Measurements from ENCODE around the gene GLDC. TPM values are rescaled to one million over a fixed set of nuclear protein-coding genes. Genes with fewer than 3 reads are reported as not detected.
"Not testable (repeated sequence)": the region's sequence is repeated elsewhere in the genome, so short reads cannot be mapped to it uniquely, and the experiment has no call there.

The GLDC gene
- total and polyA plus RNA-seq, 4 donors = 26.7 to 102 (median 59.3) TPM

DNA sequence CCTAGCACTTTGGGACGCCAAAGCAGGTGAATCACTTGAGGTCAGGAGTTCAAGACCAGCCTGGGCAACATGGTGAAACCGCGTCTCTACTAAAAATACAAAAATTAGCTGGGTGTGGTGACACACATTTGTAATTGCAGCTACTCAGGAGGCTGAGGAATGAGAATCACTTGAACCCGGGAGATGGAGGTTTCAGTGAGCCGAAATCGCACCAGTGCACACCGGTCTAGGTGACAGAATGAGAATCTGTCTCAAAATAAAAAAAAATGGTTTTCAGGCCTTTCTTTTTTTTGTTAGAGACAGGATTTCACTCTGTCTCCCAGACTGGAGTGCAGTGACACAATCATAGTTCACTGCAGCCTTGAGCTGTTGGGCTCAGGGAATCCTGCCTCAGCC lies 45.1 kb upstream of the GLDC start:
- H3K27ac ChIP-seq (ENCODE audit: low read depth in 1 of 2, low read length in 2 of 2); H3K9ac ChIP-seq (ENCODE audit: low read depth in 1 of 2, low read length in 2 of 2); H3K9me3 ChIP-seq (ENCODE audit: control insufficient read depth in 4 of 4, low read length in 3 of 4); H3K27me3 ChIP-seq (ENCODE audit: control insufficient read depth in 4 of 4, insufficient read depth in 4 of 4, low read length in 3 of 4); H3K36me3 ChIP-seq (ENCODE audit: control insufficient read depth in 4 of 4, insufficient read depth in 3 of 4, low read depth in 1 of 4, low read length in 3 of 4); H3K4me3 ChIP-seq (ENCODE audit: low read depth in 1 of 3, low read length in 3 of 3); DNase-seq (ENCODE audit: low spot score); H3K4me1 ChIP-seq (ENCODE audit: control insufficient read depth in 4 of 4, insufficient read depth in 4 of 4, low read length in 3 of 4): not testable (repeated sequence)
- WGBS = 92% methylated on average over 7 of the region's 7 CpGs

DNA sequence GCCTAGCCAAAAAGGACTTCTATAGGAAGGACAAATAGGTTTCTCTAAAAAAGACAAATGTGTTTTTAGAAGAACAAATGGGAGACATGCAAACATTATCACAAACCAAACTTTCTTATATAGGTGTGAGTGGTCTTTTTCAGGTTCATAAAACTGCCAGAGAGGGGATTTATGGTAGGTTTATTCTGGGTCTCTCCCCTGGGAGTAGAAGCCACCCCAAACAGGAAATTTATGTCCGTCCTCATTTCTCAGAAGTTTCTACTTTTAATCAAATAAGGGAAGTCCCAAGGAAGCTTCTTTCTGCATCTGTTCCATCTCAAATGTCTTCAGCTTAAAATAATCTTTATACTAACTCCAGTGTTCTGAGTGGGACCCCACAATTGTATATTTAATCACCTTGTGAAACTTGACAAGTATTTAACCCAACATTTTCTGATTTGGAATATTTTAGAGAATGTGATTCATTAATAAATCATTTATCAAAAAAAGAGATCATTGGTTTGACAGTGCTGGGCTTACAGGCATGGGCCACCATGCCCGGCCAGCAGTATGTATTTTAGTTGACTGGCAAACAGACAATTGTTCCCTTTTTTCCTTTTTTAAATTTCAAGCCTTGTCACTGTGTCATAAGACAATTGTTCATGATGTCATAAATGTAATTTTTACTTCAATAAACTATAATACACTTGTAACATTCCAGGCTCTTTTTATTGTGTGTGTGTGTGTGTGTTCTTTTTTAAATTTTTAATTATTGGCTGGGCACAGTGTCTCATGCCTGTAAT lies 44.6 kb upstream of the GLDC start:
- H3K4me1 ChIP-seq (ENCODE audit: control insufficient read depth in 4 of 4, insufficient read depth in 4 of 4, low read length in 3 of 4) = peaks cover 0 to 3% (median 0%) of the 10 kb centered on the region in 4 donors
- WGBS = 79% methylated on average over 2 of the region's 2 CpGs
- H3K9me3 ChIP-seq (ENCODE audit: control insufficient read depth in 4 of 4, low read length in 3 of 4) = no peaks in the 10 kb centered on the region
- H3K4me3 ChIP-seq (ENCODE audit: low read depth in 1 of 3, low read length in 3 of 3) = no peak overlapping the region
- DNase-seq (ENCODE audit: low spot score) = no peak
- TF ChIP-seq, protein P1, sequence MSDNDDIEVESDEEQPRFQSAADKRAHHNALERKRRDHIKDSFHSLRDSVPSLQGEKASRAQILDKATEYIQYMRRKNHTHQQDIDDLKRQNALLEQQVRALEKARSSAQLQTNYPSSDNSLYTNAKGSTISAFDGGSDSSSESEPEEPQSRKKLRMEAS (IDR thresholded peaks at IDR 0.05) = no peak
- TF ChIP-seq JUND (IDR thresholded peaks at IDR 0.05) = no peak
- no peak overlapping the region for H3K27ac ChIP-seq (ENCODE audit: low read depth in 1 of 2, low read length in 2 of 2)
- no peaks in the 10 kb centered on the region for H3K27me3 ChIP-seq (ENCODE audit: control insufficient read depth in 4 of 4, insufficient read depth in 4 of 4, low read length in 3 of 4)
- H3K36me3 ChIP-seq (ENCODE audit: control insufficient read depth in 4 of 4, insufficient read depth in 3 of 4, low read depth in 1 of 4, low read length in 3 of 4) = no peaks in the 10 kb centered on the region
- H3K9ac ChIP-seq (ENCODE audit: low read depth in 1 of 2, low read length in 2 of 2) = no peak overlapping the region

DNA sequence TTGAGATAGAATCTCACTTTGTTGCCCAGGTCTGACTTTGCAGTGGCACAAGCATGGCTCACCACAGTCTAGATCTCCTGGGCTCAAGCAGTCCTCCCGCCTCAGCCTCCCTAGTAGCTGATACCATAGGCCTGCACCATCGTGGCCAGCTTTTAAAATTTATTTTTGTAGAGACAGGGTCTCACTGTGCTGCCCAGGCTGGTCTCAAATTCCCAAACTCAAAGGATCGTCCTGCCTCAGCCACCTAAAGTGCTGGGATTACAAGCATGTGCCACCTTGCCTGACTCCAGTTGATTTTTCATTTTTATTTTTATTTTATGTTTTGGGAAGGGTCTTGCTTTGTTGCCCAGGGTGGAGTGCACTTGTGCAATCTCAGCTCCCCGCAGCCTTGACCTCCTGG lies 41.7 kb upstream of the GLDC start:
- H3K4me1 ChIP-seq (ENCODE audit: control insufficient read depth in 4 of 4, insufficient read depth in 4 of 4, low read length in 3 of 4) = peaks cover 2 to 9% (median 4%) of the 10 kb centered on the region in 4 donors
- H3K27me3 ChIP-seq (ENCODE audit: control insufficient read depth in 4 of 4, insufficient read depth in 4 of 4, low read length in 3 of 4) = no peaks in the 10 kb centered on the region
- H3K4me3 ChIP-seq (ENCODE audit: low read depth in 1 of 3, low read length in 3 of 3) = no peak overlapping the region
- H3K9me3 ChIP-seq (ENCODE audit: control insufficient read depth in 4 of 4, low read length in 3 of 4) = no peaks in the 10 kb centered on the region
- WGBS = 90% methylated on average over 4 of the region's 4 CpGs
- H3K9ac ChIP-seq (ENCODE audit: low read depth in 1 of 2, low read length in 2 of 2) = no peak overlapping the region
- no peak overlapping the region for H3K27ac ChIP-seq (ENCODE audit: low read depth in 1 of 2, low read length in 2 of 2)
- no peak for DNase-seq (ENCODE audit: low spot score)
- H3K36me3 ChIP-seq (ENCODE audit: control insufficient read depth in 4 of 4, insufficient read depth in 3 of 4, low read depth in 1 of 4, low read length in 3 of 4) = no peaks in the 10 kb centered on the region
- no peak for TF ChIP-seq HNF4A (conservative IDR thresholded peaks at IDR 0.05)
- TF ChIP-seq EGR1 (IDR thresholded peaks at IDR 0.05; ENCODE audit: low read depth in 2 of 2) = no peak
- TF ChIP-seq, protein P2, sequence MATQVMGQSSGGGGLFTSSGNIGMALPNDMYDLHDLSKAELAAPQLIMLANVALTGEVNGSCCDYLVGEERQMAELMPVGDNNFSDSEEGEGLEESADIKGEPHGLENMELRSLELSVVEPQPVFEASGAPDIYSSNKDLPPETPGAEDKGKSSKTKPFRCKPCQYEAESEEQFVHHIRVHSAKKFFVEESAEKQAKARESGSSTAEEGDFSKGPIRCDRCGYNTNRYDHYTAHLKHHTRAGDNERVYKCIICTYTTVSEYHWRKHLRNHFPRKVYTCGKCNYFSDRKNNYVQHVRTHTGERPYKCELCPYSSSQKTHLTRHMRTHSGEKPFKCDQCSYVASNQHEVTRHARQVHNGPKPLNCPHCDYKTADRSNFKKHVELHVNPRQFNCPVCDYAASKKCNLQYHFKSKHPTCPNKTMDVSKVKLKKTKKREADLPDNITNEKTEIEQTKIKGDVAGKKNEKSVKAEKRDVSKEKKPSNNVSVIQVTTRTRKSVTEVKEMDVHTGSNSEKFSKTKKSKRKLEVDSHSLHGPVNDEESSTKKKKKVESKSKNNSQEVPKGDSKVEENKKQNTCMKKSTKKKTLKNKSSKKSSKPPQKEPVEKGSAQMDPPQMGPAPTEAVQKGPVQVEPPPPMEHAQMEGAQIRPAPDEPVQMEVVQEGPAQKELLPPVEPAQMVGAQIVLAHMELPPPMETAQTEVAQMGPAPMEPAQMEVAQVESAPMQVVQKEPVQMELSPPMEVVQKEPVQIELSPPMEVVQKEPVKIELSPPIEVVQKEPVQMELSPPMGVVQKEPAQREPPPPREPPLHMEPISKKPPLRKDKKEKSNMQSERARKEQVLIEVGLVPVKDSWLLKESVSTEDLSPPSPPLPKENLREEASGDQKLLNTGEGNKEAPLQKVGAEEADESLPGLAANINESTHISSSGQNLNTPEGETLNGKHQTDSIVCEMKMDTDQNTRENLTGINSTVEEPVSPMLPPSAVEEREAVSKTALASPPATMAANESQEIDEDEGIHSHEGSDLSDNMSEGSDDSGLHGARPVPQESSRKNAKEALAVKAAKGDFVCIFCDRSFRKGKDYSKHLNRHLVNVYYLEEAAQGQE (IDR thresholded peaks at IDR 0.05) = no peak
- TF ChIP-seq SP1 (IDR thresholded peaks at IDR 0.05) = no peak
- TF ChIP-seq NR2F2 (IDR thresholded peaks at IDR 0.05) = no peak
- TF ChIP-seq, protein P1 (IDR thresholded peaks at IDR 0.05) = no peak
- TF ChIP-seq RXRA (IDR thresholded peaks at IDR 0.05) = no peak
- TF ChIP-seq HNF4G (IDR thresholded peaks at IDR 0.05) = no peak
- no peak for TF ChIP-seq JUND (IDR thresholded peaks at IDR 0.05)
- TF ChIP-seq, protein P3, sequence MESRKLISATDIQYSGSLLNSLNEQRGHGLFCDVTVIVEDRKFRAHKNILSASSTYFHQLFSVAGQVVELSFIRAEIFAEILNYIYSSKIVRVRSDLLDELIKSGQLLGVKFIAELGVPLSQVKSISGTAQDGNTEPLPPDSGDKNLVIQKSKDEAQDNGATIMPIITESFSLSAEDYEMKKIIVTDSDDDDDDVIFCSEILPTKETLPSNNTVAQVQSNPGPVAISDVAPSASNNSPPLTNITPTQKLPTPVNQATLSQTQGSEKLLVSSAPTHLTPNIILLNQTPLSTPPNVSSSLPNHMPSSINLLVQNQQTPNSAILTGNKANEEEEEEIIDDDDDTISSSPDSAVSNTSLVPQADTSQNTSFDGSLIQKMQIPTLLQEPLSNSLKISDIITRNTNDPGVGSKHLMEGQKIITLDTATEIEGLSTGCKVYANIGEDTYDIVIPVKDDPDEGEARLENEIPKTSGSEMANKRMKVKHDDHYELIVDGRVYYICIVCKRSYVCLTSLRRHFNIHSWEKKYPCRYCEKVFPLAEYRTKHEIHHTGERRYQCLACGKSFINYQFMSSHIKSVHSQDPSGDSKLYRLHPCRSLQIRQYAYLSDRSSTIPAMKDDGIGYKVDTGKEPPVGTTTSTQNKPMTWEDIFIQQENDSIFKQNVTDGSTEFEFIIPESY (IDR thresholded peaks at IDR 0.05) = no peak
- TF ChIP-seq, protein P4, sequence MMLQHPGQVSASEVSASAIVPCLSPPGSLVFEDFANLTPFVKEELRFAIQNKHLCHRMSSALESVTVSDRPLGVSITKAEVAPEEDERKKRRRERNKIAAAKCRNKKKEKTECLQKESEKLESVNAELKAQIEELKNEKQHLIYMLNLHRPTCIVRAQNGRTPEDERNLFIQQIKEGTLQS (IDR thresholded peaks at IDR 0.05) = no peak
- TF ChIP-seq GABPA (IDR thresholded peaks at IDR 0.05 in 1 of 2, conservative IDR thresholded peaks at IDR 0.05 in 1 of 2) = no peak
- TF ChIP-seq FOXA2 (IDR thresholded peaks at IDR 0.05) = no peak
- no peak for TF ChIP-seq RAD21 (IDR thresholded peaks at IDR 0.05)
- TF ChIP-seq, protein P5, sequence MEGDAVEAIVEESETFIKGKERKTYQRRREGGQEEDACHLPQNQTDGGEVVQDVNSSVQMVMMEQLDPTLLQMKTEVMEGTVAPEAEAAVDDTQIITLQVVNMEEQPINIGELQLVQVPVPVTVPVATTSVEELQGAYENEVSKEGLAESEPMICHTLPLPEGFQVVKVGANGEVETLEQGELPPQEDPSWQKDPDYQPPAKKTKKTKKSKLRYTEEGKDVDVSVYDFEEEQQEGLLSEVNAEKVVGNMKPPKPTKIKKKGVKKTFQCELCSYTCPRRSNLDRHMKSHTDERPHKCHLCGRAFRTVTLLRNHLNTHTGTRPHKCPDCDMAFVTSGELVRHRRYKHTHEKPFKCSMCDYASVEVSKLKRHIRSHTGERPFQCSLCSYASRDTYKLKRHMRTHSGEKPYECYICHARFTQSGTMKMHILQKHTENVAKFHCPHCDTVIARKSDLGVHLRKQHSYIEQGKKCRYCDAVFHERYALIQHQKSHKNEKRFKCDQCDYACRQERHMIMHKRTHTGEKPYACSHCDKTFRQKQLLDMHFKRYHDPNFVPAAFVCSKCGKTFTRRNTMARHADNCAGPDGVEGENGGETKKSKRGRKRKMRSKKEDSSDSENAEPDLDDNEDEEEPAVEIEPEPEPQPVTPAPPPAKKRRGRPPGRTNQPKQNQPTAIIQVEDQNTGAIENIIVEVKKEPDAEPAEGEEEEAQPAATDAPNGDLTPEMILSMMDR (IDR thresholded peaks at IDR 0.05; ENCODE audit: low read depth, low read length, missing input control) = no peak

Data from liver (tissue), 9 donors.